GM20431 (cell line): ENCODE data around the gene TSHZ1.

Experiments
- in situ Hi-C: fragments of 300-500 bp; cut with MseI, MboI; formaldehyde crosslinking; loops from one replicate; pipeline ENCODE4 v1.15.0; 2020; ENCODE audit warnings: low sequenced_read_pairs; ENCODE audit not compliant: unreplicated experiment

The TSHZ1 gene

GRCh38 chr18:75210274-75211001 lies at the start of gene TSHZ1:
TSS of gene TSHZ1 (plus strand) at chr18:75210797. CDS start at chr18:75211877, 1,080 bp downstream.
- in situ Hi-C loops: no loop called here

DNA sequence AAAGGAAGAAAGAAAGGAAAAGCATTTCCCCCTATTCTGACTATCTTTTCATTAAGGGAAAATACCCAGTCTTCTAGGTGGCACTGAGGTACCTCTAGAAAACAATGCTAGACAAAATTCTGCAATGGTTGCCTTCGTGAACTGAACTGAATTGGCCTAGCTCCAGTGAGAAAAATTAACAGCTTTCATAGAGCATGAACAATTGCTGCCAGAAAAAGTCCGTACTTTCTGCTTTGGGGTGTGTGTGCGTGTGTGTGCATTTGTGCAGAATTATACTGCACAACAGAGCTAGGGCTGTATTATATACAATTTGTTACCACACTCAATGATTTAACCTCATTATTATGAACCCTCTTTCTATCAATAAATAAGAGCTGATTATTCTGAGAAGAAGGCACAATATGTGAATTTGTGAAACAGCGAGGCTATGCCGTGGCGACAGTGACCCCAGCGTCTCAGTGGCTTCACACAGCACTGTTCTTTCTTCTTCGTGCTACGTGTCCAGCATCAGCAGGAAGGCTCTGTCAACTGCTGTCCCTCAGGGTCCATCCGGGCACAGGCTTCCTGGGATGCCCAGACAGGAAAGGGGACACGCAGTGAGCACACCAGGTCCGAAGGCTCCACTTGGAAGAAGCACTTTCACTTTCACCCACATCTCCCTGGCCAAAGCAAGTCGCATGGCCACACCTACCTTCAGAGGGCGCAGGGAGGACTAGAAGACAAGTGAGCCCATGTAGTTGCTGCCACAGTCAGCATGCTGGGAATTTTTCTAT lies 49.2 kb upstream of the TSHZ1 start:
- in situ Hi-C loops: no loop called here

GRCh38 chr18:75162467-75162866 lies 48.1 kb upstream of the TSHZ1 start:
- in situ Hi-C loops: no loop called here

DNA sequence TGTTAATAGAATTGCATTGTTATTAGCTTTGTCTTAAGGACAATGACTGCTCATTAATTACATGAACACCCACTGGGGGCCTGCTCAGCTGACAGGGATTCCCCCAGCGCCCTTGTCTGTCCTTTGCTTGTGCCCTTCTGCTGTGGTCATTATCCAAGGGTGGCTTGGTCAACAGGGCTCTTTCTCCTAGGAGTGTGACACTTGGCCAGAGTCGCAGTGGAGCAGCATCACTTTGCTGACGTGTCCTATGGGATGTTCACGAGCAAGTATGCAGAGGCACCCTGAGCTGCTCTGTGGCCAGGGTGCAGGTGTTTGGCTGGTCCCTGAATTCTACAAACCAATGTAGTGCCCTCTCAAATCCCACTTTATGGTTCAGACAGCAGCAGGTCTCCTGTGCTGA lies 47.6 kb upstream of the TSHZ1 start:
- in situ Hi-C loops: no loop called here

DNA sequence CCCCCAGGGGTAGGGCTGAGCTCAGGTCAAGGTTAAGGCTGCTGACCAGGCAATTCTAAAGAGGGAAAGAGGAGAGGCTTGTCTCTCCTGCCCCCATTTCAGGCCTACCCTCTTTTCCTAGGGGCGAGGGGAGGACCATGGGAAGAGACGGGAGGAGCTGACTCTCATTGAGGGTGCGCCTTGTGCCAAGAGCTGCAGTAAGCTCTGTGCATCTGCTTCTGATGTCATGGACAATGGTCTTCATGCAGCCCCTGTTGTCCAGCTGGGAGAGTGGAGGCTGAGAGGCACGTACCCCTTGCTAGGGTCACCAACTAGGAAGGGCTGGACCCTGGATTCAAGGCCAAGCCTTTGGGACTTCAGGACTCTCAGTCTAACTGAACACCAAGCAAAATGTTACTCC lies 46.9 kb upstream of the TSHZ1 start:
- in situ Hi-C loops: no loop called here

DNA sequence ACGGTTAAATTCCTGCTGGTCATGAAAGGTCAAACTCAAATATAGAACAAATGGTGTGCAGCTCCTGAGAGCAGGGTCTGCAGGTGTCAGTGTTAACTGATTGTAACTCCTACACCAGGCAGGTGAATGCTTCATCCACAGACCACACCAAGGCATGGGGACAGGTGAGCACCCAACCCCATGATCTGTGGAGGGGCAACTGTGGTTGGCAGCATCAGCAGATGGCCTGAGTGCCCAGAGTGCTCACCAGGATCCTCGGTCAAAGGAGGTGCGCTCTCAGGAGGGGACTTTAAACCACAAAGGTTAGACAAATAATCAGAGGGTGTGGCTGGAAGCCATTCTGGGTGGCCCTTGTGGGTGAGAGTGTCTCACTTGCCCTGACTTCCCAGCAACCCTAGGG lies 46.1 kb upstream of the TSHZ1 start:
- in situ Hi-C loops: no loop called here

GRCh38 chr18:75165926-75166325 lies 44.7 kb upstream of the TSHZ1 start:
- in situ Hi-C loops: no loop called here

DNA sequence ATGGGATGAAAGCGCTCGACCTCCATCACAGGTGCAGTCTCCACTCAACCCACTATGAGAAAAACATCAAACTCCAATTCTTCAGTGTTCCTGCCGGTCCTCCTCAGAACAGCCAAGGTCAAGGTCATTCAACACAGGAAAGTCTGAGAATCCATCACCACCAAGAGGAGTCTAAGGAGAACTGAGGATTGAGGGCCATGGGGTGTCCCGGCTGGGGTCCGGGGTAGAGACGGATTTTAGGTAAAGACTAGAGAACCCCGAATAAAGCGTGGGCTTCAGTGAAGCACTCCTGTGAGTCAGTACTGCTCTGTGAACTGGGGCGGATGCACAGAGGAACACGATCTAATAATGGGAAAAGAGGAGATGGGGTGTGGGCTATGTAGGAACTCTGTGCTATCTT lies 43.5 kb upstream of the TSHZ1 start:
- in situ Hi-C loops: no loop called here

DNA sequence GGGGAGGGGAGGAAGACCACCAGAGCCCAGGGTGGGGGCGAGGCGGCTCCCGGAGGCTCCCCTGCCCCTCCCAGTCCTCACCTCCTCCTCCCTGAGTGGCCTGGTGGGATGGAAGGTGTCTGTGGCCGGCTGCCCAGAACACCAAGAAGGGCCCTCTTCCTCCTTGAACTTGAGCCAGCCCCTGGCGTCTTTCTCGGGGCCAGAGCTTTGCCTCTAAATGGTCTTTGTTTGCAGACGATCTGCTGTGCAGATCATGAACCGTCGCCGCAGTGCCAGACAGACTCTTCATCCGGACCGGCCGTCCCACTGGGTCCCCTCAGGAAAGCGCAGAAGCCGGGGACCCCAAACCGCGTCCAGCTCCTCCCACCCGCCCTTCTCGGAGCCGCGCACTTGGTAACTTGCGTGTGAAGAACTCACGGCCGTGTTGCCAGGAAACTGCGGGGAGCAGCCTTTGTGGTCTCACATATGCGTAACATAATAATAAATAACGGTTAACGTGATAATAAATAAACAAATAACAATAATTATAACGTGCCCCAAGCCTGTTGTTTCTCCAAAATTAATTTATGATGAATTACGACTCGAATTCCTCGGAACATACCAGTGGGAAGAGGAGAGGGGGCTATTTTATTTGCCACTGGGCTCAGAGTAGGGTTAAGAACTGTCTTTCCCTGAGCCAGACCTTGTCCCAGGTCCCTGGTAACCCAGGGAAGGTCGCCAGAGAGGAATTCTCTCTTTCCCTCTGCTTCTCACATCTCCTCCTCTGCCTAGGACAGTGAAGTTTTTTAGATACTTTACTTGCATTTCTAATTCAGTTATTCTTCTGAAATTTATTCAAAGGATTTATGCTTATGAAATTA lies 42.6 kb upstream of the TSHZ1 start:
- in situ Hi-C loops: no loop called here

GRCh38 chr18:75168619-75169018 lies 42.0 kb upstream of the TSHZ1 start:
- in situ Hi-C loops: no loop called here

- in situ Hi-C loops: no loop called here
Measured at GRCh38 chr18:75169411-75169810, 41.2 kb upstream of the TSHZ1 start.

DNA sequence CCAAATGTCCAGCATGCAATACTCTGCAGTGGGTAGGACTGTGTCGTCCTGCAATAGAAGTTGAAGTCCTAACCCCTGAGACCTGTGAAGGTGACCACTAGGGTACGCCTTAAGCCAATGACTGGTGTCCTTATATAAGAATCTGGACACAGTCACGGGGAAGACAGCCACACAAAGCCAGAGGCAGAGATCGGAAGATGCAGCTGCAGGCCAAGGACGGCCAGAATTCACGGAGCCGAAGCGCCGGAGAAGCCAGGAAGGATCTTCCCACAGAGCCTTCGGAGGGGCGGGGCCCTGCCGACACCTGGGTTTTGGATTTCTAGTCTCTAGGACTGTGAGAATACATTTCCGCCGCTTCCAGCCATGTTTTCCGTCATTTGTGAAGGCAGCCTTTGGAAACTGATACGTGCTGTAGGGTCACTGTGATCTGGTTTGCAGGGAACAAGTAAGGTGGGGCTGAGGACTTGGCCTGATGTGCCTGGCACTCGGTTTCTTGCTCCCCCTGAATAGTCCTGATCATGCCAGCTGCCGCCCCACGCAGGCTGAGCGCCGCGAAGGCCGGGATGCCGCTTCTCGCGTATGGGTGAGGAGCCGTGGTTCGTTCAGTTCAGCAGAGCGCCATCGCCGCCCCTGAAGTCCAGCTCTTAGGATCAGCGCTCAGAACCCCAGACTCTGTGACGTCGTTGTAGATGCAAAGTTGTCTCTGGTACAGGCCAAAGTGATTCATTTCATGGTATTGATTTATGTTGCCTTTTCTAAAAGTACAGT lies 40.4 kb upstream of the TSHZ1 start:
- in situ Hi-C loops: no loop called here

DNA sequence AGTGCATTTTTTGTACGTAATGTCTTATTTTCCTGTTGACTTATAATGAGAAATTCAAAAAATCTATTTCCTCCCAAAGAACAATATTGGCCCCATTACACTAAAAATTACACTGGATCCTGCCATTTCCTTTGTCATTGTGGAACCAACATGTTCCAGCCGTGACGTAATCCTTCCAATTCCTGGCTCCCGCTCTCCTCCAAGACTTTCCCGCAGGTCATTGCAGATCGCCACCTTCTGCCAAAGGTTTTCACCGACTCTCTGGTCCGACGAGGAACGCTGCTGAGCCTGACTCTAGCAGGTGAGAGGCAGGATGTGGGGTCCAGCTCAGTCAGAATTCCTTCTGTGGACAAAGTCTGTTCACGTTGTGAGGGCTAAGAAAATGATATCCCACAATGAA lies 39.7 kb upstream of the TSHZ1 start:
- in situ Hi-C loops: no loop called here

DNA sequence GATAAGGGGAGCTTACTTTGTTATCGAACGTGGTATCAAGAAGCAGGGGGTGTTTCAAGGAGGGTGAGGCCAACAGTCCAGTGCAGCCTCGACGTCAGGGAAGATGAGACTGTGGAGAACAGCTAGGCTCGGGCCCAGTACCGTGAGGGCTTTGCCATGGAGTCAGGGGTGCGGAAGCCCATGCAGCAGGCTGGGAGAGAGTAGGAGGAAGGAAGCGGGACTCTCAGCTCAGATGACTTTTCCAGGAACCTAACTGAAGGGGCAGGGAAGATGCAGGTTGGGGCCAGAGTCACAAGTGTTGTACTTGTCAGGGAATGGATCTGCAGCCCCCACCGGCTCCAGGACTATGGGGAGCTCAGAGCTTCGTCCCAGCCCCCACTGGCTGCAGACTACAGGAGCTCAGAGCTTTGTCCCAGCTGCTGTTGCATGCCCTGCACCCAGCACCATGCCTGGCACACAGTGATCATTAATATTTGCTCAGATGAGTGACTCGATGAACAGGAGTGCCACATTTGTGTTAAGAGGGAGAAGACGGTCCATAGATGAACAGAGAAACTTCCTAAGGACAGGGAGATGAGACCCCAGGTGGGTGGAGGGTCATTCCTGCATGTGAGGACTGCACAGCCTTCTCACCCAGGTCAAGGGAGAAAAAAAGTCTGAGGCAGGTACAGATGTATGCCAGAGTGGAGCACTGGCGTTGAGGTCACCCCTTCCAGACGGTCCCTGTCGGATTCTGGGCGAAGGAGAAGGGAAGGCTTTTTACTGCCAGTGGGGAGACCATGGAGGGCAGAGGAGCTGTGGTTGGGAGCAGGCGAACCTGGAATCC lies 38.1 kb upstream of the TSHZ1 start:
- in situ Hi-C loops: no loop called here

GRCh38 chr18:75173125-75173432 lies 37.5 kb upstream of the TSHZ1 start:
- in situ Hi-C loops: no loop called here

DNA sequence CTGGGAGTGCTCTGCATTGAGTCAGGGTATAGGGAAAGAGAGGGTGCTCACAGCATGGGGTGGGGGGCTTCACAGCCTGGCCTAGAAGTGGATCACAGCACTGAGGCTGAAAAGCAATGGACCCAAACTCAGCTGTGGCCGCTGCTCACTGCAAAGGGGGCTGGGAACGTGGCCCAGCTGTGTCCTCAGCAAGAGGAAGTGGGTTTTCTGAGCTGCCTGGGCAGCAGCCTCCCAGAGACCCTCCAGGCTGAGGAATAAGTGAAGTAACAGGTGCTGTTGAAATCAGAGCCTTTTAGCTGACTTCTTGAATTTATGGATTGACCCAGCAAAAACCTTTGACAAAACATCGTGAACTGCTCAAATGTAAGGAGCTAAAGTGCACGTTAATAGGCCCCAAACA lies 36.9 kb upstream of the TSHZ1 start:
- in situ Hi-C loops: no loop called here

- in situ Hi-C loops: no loop called here
Measured at GRCh38 chr18:75176849-75177248, 33.7 kb upstream of the TSHZ1 start.

- in situ Hi-C loops: no loop called here
Measured at GRCh38 chr18:75178376-75178775, 32.2 kb upstream of the TSHZ1 start.

DNA sequence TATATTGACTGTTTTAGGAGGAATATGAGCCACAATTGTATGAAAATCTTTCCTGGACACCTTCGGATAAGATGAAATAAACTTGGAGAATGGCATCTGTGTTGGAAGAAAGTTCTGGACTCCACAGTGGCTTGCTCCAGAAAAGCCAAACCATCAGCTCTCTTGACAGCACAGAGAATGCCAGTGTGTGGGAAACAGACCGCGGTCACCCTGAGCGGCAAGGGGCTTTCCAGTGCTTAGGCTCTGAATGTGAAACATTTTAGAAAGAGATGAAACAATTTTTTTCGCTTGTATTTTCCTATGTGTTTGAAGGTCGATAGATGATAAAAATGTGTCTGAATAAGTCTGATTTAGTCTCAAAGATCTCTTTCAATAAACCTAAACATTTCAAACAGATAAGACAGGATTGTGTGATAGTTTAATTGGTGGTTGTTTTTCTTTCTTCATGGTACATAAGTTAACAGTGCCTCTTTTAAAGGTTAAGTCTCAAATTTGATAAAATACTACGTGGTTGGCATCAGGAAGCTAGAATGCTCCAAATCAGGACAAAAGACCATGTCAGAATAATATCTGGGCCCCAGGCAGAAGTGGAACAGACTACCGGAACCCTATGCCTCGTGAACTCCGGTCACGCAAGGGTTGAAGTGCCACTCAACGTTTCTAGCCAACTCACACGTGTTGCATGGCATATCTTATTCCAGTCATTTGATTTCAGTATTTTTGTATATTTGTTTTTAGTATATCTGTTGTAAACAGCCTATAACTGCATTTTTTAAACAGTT lies 30.6 kb upstream of the TSHZ1 start:
- in situ Hi-C loops: no loop called here
